ENCODE data around the gene NFXL1. TPM values are rescaled to one million over a fixed set of nuclear protein-coding genes. Genes with fewer than 3 reads are reported as not detected.

NFXL1 gene
- total RNA-seq, 1 donor from 2014 or later, result 30.3 TPM

DNA sequence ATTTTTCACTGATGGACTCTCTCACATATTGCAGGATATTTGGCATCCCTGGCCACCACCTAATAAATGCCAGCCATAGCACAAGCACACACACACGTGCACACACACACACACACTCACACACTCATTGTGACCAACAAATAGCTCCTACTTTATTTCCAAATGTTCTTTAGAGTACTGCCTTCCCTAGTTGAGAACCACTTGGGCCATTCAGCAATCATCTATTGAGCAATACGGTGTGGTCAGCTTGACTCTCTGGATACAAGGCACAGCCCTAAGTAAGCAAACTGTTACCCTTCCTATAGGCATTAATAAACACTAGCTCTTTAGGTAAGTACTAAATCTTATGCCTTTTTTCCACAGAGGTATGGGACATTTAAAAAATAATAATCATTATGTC is 97.6 kb downstream of the NFXL1 start:
- Mint-ChIP-seq H3K4me3 (no peak overlapping the region), H3K36me3 (no peaks in the 10 kb centered on the region), H3K9me3 (peaks cover 6% of the 10 kb centered on the region), H3K27me3 (ENCODE audit: low read depth) (peaks cover 2% of the 10 kb centered on the region), H3K27ac (no peak overlapping the region), H3K4me1 (no peaks in the 10 kb centered on the region)
- no peak for DNase-seq (ENCODE audit: low spot score in 2 of 2, unreplicated experiment in 2 of 2)
- TF ChIP-seq, protein P1, sequence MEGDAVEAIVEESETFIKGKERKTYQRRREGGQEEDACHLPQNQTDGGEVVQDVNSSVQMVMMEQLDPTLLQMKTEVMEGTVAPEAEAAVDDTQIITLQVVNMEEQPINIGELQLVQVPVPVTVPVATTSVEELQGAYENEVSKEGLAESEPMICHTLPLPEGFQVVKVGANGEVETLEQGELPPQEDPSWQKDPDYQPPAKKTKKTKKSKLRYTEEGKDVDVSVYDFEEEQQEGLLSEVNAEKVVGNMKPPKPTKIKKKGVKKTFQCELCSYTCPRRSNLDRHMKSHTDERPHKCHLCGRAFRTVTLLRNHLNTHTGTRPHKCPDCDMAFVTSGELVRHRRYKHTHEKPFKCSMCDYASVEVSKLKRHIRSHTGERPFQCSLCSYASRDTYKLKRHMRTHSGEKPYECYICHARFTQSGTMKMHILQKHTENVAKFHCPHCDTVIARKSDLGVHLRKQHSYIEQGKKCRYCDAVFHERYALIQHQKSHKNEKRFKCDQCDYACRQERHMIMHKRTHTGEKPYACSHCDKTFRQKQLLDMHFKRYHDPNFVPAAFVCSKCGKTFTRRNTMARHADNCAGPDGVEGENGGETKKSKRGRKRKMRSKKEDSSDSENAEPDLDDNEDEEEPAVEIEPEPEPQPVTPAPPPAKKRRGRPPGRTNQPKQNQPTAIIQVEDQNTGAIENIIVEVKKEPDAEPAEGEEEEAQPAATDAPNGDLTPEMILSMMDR (IDR thresholded peaks at IDR 0.05; ENCODE audit: unreplicated experiment), result no peak

DNA sequence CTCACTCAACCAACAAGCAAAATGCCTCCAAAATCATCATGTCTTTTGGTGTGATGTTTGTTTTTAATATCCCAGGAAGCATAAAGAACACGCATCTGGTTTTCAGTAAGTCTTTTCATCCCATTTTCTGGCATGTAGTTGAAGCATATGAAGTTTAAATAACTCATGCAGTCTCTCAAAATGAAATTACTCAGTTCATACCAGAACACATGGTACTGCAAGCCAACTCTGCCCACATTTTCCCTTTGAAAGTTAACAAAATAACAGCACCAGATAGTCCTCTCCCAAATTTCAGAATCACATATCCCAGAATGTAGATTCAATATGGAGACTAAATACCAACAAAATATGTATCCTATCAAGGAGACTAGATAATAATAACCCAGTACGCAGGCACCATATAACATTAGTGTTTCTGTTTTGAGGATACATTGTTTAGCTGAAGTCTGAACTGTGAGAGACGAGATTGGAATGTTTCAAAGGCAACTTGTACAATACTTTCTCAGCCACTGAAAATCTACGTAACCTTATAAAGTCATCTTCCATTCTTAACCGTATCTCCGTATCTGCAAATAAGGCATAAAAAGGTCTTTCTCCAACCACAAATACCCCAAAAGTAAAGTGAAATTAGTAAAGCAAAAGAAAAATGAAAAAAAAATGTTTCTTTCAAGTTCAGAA is 99.6 kb downstream of the NFXL1 start:
- peaks cover 6% of the 10 kb centered on the region for H3K9me3 Mint-ChIP-seq
- TF ChIP-seq, protein P1 (IDR thresholded peaks at IDR 0.05; ENCODE audit: unreplicated experiment), result no peak
- H3K4me3 Mint-ChIP-seq, result no peak overlapping the region
- no peaks in the 10 kb centered on the region for H3K4me1 Mint-ChIP-seq
- no peaks in the 10 kb centered on the region for H3K36me3 Mint-ChIP-seq
- DNase-seq (ENCODE audit: low spot score in 2 of 2, unreplicated experiment in 2 of 2), result no peak
- H3K27me3 Mint-ChIP-seq (ENCODE audit: low read depth), result peaks cover 2% of the 10 kb centered on the region
- no peak overlapping the region for H3K27ac Mint-ChIP-seq

DNA sequence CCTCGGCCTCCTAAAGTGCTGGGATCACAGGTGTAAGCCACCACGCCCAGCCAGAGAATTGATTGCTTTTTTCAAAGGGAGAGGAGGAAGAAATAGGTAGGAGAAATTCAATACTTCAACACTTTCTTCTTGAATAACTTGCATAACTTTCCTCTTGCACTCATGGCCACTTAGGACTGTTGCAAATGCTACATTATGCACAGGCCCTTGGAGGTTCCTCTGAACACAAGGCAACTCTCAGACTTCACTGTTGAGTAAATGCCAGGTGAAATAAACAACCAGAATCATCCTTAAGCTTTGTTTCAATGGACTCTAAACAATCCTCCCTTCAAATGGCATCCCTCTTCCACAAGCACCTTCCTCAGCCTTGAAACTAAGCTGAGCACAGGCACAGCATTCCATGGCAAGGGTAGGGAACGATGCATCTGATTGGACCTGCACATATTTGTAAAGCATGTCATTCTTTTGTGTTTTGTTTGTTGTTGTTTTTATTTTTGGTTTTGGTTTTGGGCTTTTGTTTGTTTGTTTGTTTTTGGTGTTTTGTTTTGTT is 104.7 kb downstream of the NFXL1 start:
- Mint-ChIP-seq H3K9me3 (no peaks in the 10 kb centered on the region), H3K4me3 (no peak overlapping the region), H3K27ac (no peak overlapping the region), H3K36me3 (no peaks in the 10 kb centered on the region), H3K27me3 (ENCODE audit: low read depth) (peaks cover 2% of the 10 kb centered on the region), H3K4me1 (no peaks in the 10 kb centered on the region)
- TF ChIP-seq, protein P1 (IDR thresholded peaks at IDR 0.05; ENCODE audit: unreplicated experiment), result no peak
- no peak for DNase-seq (ENCODE audit: low spot score in 2 of 2, unreplicated experiment in 2 of 2)

DNA sequence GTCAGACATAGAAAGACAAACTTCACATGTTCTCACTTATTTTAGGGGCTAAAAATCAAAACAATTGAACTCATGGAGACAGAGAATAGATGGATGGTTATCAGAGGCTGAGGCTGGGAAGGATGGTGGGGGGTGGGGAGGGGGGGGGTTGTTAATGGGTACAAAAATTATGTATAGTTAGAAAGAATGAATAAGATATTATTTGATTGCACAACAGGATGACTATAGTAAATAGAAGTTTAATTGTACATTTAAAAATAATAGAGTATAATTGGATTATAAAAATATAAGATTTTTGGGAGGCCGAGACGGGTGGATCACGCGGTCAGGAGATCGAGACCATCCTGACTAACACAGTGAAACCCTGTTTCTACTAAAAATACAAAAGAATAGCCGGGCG is 109.8 kb downstream of the NFXL1 start:
- DNase-seq (ENCODE audit: low spot score in 2 of 2, unreplicated experiment in 2 of 2), result no peak
- TF ChIP-seq, protein P1 (IDR thresholded peaks at IDR 0.05; ENCODE audit: unreplicated experiment), result no peak
- no peak overlapping the region for H3K4me3 Mint-ChIP-seq
- no peak overlapping the region for H3K27ac Mint-ChIP-seq
- H3K27me3 Mint-ChIP-seq (ENCODE audit: low read depth), result no peaks in the 10 kb centered on the region
- no peaks in the 10 kb centered on the region for H3K36me3 Mint-ChIP-seq
- no peaks in the 10 kb centered on the region for H3K4me1 Mint-ChIP-seq
- H3K9me3 Mint-ChIP-seq, result peaks cover 22% of the 10 kb centered on the region

DNA sequence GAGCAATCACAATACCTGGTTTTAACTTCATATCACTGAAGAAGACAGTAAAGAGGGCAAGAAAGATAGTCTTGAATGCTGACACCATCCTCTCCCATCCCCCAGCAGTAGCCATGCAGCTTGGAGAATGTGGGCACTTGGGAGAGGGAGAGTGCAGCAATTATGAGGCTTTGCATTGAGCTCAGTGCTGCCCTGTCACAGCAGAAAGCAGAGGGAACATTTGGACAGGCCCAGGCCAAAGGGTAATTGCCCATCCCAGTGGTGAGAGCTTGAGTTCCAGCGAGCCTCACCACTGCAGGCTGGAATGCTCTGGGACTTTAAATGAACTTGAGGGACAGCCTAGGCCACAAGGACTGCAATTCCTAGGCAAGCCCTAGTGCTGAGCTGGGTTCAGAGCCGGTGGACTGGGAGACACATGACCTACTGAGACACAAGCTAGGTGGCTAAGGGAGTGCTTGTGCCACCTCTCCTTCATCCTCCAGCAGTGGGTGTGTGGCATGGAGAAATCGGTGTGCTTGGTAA is 112.8 kb downstream of the NFXL1 start:
- Mint-ChIP-seq H3K27ac (no peak overlapping the region), H3K4me1 (no peaks in the 10 kb centered on the region), H3K27me3 (ENCODE audit: low read depth) (no peaks in the 10 kb centered on the region), H3K9me3 (peaks cover 28% of the 10 kb centered on the region), H3K36me3 (no peaks in the 10 kb centered on the region), H3K4me3 (no peak overlapping the region)
- DNase-seq (ENCODE audit: low spot score in 2 of 2, unreplicated experiment in 2 of 2), result no peak
- TF ChIP-seq, protein P1 (IDR thresholded peaks at IDR 0.05; ENCODE audit: unreplicated experiment), result no peak

Data from mesothelial cell of epicardium (in vitro differentiated cells).